DMS153 treated with DMSO at 0.1 percent for 48 hours (cell line): ENCODE measurements around the gene MLYCD.

Source experiments
- DNase-seq: peaks from one replicate; lab custom pipeline; 2025; ENCODE audit not compliant: unreplicated experiment; lab: John Stamatoyannopoulos, UW

The MLYCD gene

DNA sequence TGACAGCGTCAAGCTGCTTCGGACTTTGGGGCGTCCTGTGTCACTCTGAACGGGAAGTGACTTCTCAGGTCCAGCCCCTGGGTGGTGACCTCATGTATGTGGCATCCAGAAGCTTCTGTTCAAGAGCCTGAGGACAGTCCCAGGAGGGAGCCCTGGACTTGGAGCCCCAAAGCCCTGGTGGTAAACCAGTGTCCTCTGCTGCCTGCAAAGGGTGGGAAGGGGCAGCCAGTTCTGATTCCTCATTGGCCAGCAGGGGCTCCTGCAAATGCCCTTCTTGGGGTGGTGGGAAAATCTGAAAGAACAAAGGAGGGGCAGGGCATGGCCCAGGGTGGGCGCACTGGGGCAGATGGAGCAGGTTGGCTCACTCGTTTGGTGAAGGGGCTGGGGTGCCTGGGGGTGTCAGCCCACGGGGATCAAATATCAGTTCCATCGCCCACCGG is 55.7 kb downstream of the MLYCD start:
- DNase-seq, result no peak

GRCh38 chr16:83955218-83956130 is 56.6 kb downstream of the MLYCD start:
- no peak for DNase-seq

DNA sequence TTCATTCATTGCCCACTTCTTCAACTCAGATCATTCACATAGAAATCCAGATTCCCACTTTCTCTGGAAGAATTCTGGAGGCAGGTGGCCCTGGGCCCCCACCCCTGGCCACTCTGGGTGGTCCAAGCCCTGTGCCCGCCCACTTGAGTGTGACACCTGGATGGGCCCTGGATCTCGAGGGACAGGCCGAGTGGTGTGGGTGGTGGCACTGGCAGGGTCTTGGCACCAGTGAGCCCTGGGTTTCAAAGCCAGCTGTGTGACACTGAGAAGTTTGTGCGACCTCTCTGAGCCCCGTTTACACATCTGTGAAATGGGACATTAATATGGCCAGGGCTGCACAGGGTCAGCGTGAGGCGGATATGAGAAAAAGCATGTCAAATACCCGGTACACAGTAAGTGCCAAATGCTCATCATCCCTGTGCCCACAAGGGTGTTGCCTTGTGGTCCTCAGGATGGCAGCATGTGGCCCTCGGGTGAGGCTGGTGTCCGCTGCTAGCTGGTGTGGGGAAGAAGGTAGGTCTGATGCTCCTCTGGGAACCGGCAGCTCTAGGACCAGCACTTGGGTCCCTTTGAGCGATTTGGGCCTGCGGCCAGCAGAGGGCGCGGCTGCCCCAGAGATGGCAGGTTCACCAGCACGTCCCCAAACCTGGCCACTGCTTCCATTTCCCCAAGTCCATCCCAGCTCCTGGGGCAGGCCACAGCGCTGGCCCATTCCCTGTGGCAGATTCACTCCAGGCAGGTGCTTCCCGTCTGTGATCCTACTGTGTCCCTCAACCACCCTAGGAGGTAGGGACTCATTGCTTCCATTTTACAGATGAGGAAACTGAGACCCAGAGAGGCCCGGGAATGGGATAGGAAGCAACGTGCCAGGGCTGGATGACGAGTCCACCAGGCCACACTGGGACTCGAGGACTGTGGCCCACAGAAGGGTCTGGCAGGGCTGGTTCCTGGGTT is 57.7 kb downstream of the MLYCD start:
- peak; percentile 52 for DNase-seq

DNA sequence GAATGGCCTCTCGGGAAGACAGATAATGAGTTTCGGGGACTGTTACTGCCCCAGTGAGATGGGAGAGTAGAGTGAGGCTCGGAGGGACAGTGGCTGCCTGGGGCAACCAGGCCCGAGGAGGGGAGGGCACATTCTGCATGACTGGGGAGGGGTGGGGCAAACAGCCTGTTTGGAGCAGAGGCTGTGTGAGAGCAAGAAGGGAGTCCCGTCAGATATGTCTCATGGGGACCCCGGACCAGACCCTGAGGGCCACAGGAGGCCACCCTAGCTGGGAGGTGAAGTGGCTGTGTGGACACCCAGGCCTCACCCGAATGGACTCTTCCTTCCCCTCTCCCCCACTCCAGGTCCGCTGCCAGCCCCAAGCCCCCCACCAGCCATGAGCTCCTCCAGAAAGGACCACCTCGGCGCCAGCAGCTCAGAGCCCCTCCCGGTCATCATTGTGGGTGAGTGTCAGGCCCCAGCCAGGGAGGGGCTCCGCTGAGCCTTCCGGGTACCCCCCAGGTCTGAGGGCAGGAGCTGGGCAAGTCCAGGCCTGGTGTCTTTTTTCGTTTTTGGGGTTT is 58.5 kb downstream of the MLYCD start:
- DNase-seq, result no peak

DNA sequence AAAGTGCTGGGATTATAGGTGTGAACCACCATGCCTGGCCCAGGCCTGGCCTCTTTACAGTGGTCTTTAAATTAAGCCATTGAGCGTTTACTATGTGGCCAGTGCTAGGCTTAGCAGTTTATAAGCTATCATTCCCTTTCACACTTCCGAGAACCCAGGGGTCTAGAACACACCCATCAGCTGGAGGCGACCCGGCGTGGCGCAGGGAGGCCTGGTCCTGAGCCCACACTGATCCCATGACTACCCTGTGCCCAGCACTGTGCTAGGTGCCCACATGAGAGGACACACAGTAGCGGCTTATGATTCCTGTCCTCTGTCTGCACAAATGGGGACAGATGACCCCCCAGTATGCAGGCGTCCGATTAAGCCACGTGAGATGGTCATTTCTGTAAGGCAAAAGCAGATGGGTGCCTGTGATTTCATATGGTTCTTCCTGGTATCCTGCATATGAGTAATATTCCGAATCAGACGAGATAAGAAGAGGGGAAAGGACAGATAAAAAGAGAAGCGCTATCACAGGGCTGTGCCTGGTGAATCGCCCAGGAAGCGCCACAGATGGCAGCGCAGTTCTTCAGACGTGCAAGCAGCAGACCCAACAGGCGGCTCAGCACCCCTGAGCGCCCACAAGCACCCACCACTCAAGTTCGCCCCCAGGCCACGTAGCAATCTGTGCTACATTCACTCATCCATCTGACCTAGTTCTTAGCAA is 59.4 kb downstream of the MLYCD start:
- DNase-seq, result no peak

- no peak for DNase-seq
Measured at GRCh38 chr16:83958846-83959565, 60.1 kb downstream of the MLYCD start.

DNA sequence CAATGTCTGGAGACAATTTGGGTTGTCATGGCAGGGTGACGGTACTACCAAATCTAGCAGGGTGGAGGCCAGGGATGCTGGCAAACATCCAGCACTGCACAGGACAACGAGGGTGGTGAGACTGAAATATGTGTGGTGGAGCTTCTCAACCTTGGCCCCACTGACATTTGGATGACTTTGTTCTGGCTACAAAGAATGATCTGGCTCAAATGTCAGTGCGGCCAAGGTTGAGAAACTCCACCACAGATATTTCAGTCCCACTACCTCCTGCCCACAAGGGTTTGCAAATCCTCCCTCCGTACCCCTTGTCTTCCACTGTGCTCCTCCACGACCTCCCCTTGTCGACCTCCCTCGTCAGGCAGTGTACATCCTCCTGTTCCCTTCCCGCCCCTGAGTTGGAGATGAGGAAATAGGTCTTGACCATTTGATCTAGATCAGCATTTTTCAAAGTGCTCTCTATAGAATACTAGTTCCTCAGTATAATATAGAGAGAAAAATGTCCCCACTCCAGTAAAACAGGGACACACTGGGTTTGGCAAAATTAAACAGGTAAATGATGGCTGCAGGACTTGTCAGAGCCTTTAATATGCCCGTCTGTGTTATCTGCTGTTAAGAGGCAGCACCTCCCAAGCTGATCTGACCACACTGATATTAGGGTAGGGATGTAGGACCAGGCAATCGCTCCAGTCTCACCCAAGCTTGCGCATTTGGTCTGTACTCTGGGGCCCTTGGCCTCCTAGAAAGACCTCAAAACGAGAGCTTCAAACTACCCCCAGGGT is 60.9 kb downstream of the MLYCD start:
- no peak for DNase-seq

GRCh38 chr16:83960521-83961249 is 61.8 kb downstream of the MLYCD start:
- no peak for DNase-seq

DNA sequence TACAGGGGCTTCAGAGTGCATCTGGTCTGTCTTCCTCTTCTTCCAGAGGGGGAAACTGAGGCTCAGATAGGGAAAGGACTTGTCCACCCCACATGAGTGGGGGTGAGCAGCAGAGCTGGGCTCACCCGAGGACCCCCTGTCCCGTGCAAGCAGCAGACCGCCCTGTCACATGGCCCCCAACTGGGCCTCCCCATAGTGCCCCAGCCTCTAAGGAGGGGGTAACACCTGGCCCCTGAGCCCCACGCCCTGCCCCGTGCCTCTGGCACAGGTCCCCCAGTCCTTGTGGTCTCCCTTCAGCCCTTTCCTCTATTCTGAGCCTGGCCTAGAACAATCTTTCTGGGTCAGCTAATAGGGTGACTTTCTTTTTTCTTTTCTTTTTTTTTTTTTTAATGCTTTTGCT is 62.7 kb downstream of the MLYCD start:
- no peak for DNase-seq

GRCh38 chr16:83963277-83964119 is 64.6 kb downstream of the MLYCD start:
- no peak for DNase-seq

DNA sequence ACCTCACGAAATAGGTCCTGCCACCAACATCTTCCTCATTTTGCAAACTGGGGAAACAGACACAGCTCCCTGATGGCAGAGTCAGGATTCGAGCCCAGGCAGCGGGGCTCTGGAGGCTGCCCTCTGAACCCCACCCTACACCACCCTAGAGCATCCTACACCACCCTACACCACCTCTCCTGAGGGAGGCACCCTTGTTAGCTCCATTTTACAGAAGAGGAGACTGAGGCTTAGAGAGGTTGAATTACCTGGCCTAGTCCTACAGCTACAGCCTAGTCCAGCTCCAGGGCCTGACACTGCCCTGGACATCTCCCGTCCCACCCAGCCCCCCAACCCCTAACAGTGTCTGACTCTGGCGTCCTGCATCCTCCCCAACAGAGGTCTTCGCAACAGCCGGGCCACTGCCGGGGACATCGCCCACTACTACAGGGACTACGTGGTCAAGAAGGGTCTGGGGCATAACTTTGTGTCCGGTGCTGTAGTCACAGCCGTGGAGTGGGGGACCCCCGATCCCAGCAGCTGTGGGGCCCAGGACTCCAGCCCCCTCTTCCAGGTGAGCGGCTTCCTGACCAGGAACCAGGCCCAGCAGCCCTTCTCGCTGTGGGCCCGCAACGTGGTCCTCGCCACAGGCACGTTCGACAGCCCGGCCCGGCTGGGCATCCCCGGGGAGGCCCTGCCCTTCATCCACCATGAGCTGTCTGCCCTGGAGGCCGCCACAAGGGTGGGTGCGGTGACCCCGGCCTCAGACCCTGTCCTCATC is 65.9 kb downstream of the MLYCD start:
- no peak for DNase-seq

GRCh38 chr16:83965444-83966152 is 66.7 kb downstream of the MLYCD start:
- no peak for DNase-seq

- DNase-seq, result no peak
Measured at GRCh38 chr16:83966153-83966696, 67.3 kb downstream of the MLYCD start.

- DNase-seq, result no peak
Measured at GRCh38 chr16:83967091-83967490, 68.2 kb downstream of the MLYCD start.

GRCh38 chr16:83967838-83968305 is 69.0 kb downstream of the MLYCD start, which contains the start of gene NECAB2:
NECAB2 (plus strand) TSS chr16:83968244; CDS start chr16:83968649, 405 bp downstream.
- DNase-seq, result no peak

DNA sequence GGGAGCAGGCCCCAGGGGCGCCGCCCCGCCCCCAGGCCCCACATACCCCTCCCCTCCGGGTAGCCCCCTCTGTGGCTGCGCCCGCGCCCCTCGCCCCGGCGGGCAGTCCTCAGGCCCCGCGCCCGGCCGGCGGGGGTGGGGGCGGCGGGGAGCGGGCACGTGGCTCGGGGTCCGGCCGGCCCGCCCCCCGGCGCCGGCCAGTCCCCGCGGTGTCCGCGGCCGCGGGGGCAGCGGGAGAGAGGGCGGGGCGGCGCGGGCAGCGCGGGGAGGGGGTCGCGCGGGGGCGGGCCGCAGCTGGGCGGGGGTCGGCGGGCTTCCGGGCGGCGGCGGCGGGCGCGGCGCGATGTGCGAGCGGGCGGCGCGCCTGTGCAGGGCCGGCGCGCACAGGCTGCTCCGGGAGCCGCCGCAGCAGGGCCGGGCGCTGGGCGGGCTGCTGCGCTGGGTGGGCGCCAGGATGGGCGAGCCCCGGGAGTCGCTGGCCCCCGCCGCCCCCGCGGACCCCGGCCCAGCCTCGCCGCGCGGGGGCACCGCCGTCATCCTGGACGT is 69.5 kb downstream of the MLYCD start:
- DNase-seq, result no peak
